K562 (cell line): ENCODE data around the gene STOML3. TPM values are rescaled to one million over a fixed set of nuclear protein-coding genes. Genes with fewer than 3 reads are reported as not detected.

Experiments
- JUN ChIP-seq, 2 experiments: sonication (generic) in 1 of 2; formaldehyde crosslinking in 1 of 2; IDR thresholded peaks; 2 replicates each; pipeline versions ENCODE4 v1.6.1 to v1.8.0; 2012 to 2022; ENCODE audit warnings: borderline replicate concordance in 2 of 2, mild to moderate bottlenecking in 2 of 2, improper control_type of control experiment in 1 of 2, low read depth in 1 of 2, low read length in 1 of 2, missing genetic modification reagents in 1 of 2
- TOE1 ChIP-seq, 2 experiments: fragments of 450-650 bp in 1 of 2; sonication (generic) in 1 of 2; formaldehyde crosslinking in 1 of 2; IDR thresholded peaks; 2 replicates each; pipeline versions ENCODE4 v1.7.1 to v1.8.0; 2016 to 2022; ENCODE audit warnings: borderline replicate concordance in 2 of 2, mild to moderate bottlenecking in 2 of 2, antibody characterized with exemption in 1 of 2, inconsistent platforms in 1 of 2, low read depth in 1 of 2, missing genetic modification reagents in 1 of 2, moderate library complexity in 1 of 2
- ZNF124 ChIP-seq: sonication (generic); formaldehyde crosslinking; IDR thresholded peaks from 2 replicates; pipeline ENCODE4 v1.8.1; 2022; ENCODE audit warnings: missing genetic modification reagents
- ZNF436 ChIP-seq: fragments of 250-450, 450-650 bp; sonication (Bioruptor Pico); formaldehyde crosslinking; IDR thresholded peaks from 2 replicates; pipeline ENCODE4 v1.7.0; 2020; ENCODE audit warnings: mild to moderate bottlenecking
- polyA plus RNA-seq, 8 experiments: library from polyadenylated mRNA; depleted of rRNA in 4 of 8; stranded (reverse) in 5 of 8; unstranded in 3 of 8; fragments of >200 nt; fragmentation: Nextera tagmentation in 2 of 8; fragmentation: Illumina TruSeq in 1 of 8; extraction: Ambion mirVana in 2 of 8; extraction: Trizol in 1 of 8; gene quantifications; 2 replicates each; pipeline versions ENCODE4 v1.2.1 to v1.2.3, GENCODE V29; 2011 to 2014; ENCODE audit warnings: inconsistent platforms in 1 of 8, missing spikeins in 1 of 8
- total RNA-seq, 7 experiments: library from RNA; depleted of rRNA in 6 of 7; stranded (reverse); fragments of >200 nt in 6 of 7; fragmentation: Illumina TruSeq in 2 of 7; extraction: Trizol in 2 of 7; gene quantifications; 2 replicates each; pipeline versions ENCODE4 v1.2.1 to v1.2.3, GENCODE V29; 2011 to 2021; ENCODE audit warnings: low replicate concordance in 1 of 7
- TF ChIP-seq, protein P1 (sequence below): fragments of 450-650 bp; IDR thresholded peaks from 2 replicates; pipeline ENCODE4 v1.6.1; 2016; ENCODE audit warnings: mild to moderate bottlenecking, moderate library complexity
- TF ChIP-seq, protein P2 (sequence below): sonication (generic); formaldehyde crosslinking; IDR thresholded peaks from 2 replicates; pipeline ENCODE4 v1.5.0; 2020; ENCODE audit warnings: missing genetic modification reagents
- TF ChIP-seq, protein P3 (sequence below): fragments of 250-450 bp; sonication (Bioruptor Pico); IDR thresholded peaks from 2 replicates; pipeline ENCODE4 v1.4.0; 2020; ENCODE audit warnings: borderline replicate concordance
- TF ChIP-seq, protein P4 (sequence below): fragments of 250-450 bp; sonication (Bioruptor Pico); IDR thresholded peaks from 2 replicates; pipeline ENCODE4 v1.4.0; 2020; ENCODE audit warnings: mild to moderate bottlenecking, moderate library complexity

The STOML3 gene
- total and polyA plus RNA-seq, 9 of the 15 experiments (the other 6 are each of a cell fraction or from before 2014, with no cell fraction given): 0.04 TPM; not detected in 8

DNA sequence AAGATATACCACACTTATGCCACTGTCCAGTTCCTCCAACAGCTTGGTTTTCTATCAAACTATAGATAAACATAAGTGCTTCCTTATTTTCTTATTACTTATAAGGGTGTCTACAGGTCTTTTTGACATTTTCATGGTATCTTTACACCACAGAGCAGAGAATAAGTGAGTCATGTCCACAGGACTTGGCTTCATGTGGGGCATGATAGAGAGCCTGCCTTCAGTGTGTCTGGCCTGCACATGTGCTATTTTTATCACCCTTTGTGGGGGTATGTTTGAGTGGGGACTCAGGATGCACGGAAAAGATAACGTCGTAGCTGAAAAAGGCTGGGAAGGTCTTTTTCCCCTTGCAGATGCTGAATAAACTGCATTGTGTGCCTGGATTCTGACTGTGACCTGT, 8.1 kb upstream of the STOML3 start (continued):
- TF ChIP-seq, protein P1, sequence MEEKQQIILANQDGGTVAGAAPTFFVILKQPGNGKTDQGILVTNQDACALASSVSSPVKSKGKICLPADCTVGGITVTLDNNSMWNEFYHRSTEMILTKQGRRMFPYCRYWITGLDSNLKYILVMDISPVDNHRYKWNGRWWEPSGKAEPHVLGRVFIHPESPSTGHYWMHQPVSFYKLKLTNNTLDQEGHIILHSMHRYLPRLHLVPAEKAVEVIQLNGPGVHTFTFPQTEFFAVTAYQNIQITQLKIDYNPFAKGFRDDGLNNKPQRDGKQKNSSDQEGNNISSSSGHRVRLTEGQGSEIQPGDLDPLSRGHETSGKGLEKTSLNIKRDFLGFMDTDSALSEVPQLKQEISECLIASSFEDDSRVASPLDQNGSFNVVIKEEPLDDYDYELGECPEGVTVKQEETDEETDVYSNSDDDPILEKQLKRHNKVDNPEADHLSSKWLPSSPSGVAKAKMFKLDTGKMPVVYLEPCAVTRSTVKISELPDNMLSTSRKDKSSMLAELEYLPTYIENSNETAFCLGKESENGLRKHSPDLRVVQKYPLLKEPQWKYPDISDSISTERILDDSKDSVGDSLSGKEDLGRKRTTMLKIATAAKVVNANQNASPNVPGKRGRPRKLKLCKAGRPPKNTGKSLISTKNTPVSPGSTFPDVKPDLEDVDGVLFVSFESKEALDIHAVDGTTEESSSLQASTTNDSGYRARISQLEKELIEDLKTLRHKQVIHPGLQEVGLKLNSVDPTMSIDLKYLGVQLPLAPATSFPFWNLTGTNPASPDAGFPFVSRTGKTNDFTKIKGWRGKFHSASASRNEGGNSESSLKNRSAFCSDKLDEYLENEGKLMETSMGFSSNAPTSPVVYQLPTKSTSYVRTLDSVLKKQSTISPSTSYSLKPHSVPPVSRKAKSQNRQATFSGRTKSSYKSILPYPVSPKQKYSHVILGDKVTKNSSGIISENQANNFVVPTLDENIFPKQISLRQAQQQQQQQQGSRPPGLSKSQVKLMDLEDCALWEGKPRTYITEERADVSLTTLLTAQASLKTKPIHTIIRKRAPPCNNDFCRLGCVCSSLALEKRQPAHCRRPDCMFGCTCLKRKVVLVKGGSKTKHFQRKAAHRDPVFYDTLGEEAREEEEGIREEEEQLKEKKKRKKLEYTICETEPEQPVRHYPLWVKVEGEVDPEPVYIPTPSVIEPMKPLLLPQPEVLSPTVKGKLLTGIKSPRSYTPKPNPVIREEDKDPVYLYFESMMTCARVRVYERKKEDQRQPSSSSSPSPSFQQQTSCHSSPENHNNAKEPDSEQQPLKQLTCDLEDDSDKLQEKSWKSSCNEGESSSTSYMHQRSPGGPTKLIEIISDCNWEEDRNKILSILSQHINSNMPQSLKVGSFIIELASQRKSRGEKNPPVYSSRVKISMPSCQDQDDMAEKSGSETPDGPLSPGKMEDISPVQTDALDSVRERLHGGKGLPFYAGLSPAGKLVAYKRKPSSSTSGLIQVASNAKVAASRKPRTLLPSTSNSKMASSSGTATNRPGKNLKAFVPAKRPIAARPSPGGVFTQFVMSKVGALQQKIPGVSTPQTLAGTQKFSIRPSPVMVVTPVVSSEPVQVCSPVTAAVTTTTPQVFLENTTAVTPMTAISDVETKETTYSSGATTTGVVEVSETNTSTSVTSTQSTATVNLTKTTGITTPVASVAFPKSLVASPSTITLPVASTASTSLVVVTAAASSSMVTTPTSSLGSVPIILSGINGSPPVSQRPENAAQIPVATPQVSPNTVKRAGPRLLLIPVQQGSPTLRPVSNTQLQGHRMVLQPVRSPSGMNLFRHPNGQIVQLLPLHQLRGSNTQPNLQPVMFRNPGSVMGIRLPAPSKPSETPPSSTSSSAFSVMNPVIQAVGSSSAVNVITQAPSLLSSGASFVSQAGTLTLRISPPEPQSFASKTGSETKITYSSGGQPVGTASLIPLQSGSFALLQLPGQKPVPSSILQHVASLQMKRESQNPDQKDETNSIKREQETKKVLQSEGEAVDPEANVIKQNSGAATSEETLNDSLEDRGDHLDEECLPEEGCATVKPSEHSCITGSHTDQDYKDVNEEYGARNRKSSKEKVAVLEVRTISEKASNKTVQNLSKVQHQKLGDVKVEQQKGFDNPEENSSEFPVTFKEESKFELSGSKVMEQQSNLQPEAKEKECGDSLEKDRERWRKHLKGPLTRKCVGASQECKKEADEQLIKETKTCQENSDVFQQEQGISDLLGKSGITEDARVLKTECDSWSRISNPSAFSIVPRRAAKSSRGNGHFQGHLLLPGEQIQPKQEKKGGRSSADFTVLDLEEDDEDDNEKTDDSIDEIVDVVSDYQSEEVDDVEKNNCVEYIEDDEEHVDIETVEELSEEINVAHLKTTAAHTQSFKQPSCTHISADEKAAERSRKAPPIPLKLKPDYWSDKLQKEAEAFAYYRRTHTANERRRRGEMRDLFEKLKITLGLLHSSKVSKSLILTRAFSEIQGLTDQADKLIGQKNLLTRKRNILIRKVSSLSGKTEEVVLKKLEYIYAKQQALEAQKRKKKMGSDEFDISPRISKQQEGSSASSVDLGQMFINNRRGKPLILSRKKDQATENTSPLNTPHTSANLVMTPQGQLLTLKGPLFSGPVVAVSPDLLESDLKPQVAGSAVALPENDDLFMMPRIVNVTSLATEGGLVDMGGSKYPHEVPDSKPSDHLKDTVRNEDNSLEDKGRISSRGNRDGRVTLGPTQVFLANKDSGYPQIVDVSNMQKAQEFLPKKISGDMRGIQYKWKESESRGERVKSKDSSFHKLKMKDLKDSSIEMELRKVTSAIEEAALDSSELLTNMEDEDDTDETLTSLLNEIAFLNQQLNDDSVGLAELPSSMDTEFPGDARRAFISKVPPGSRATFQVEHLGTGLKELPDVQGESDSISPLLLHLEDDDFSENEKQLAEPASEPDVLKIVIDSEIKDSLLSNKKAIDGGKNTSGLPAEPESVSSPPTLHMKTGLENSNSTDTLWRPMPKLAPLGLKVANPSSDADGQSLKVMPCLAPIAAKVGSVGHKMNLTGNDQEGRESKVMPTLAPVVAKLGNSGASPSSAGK: no peak
- no peak for TF ChIP-seq TOE1 (IDR thresholded peaks at IDR 0.05; ENCODE audit: borderline replicate concordance)
- TF ChIP-seq TOE1 (CRISPR knock-in tag; IDR thresholded peaks at IDR 0.05; ENCODE audit: borderline replicate concordance, low read depth): no peak
- TF ChIP-seq ZNF124 (CRISPR knock-in tag): no peak
- TF ChIP-seq, protein P2, sequence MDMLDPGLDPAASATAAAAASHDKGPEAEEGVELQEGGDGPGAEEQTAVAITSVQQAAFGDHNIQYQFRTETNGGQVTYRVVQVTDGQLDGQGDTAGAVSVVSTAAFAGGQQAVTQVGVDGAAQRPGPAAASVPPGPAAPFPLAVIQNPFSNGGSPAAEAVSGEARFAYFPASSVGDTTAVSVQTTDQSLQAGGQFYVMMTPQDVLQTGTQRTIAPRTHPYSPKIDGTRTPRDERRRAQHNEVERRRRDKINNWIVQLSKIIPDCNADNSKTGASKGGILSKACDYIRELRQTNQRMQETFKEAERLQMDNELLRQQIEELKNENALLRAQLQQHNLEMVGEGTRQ (CRISPR knock-in tag): no peak
- TF ChIP-seq, protein P3, sequence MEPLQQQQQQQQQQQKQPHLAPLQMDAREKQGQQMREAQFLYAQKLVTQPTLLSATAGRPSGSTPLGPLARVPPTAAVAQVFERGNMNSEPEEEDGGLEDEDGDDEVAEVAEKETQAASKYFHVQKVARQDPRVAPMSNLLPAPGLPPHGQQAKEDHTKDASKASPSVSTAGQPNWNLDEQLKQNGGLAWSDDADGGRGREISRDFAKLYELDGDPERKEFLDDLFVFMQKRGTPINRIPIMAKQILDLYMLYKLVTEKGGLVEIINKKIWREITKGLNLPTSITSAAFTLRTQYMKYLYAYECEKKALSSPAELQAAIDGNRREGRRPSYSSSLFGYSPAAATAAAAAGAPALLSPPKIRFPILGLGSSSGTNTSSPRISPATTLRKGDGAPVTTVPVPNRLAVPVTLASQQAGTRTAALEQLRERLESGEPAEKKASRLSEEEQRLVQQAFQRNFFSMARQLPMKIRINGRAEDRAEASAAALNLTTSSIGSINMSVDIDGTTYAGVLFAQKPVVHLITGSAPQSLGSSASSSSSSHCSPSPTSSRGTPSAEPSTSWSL (CRISPR knock-in tag): no peak
- TF ChIP-seq ZNF436: no peak
- TF ChIP-seq, protein P4, sequence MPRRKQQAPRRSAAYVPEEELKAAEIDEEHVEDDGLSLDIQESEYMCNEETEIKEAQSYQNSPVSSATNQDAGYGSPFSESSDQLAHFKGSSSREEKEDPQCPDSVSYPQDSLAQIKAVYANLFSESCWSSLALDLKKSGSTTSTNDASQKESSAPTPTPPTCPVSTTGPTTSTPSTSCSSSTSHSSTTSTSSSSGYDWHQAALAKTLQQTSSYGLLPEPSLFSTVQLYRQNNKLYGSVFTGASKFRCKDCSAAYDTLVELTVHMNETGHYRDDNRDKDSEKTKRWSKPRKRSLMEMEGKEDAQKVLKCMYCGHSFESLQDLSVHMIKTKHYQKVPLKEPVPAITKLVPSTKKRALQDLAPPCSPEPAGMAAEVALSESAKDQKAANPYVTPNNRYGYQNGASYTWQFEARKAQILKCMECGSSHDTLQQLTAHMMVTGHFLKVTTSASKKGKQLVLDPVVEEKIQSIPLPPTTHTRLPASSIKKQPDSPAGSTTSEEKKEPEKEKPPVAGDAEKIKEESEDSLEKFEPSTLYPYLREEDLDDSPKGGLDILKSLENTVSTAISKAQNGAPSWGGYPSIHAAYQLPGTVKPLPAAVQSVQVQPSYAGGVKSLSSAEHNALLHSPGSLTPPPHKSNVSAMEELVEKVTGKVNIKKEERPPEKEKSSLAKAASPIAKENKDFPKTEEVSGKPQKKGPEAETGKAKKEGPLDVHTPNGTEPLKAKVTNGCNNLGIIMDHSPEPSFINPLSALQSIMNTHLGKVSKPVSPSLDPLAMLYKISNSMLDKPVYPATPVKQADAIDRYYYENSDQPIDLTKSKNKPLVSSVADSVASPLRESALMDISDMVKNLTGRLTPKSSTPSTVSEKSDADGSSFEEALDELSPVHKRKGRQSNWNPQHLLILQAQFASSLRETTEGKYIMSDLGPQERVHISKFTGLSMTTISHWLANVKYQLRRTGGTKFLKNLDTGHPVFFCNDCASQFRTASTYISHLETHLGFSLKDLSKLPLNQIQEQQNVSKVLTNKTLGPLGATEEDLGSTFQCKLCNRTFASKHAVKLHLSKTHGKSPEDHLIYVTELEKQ: no peak
- TF ChIP-seq JUN (IDR thresholded peaks at IDR 0.05; ENCODE audit: borderline replicate concordance, low read depth, low read length): 0 out of 2 replicates have a peak, but pooled peaks have one; percentile 25
- no peak for TF ChIP-seq JUN (CRISPR knock-in tag; IDR thresholded peaks at IDR 0.05; ENCODE audit: borderline replicate concordance)
